Measurements from ENCODE around the gene PHIP. TPM values are rescaled to one million over a fixed set of nuclear protein-coding genes. Genes with fewer than 3 reads are reported as not detected.

PHIP gene
- total RNA-seq, 1 experiment from 2014 or later: 53.6 TPM

- Histone ChIP-seq H3K27me3 (ENCODE audit: insufficient read depth, low read length) (no peaks in the 10 kb centered on the region), H3K56ac (ENCODE audit: insufficient read length, low read depth, low read length) (no peak overlapping the region), H3T11ph (ENCODE audit: low read length) (no peak overlapping the region), H2BK15ac (ENCODE audit: low read depth, low read length) (no peak overlapping the region), H4K8ac (replicated peaks; ENCODE audit: insufficient read length, low read depth, low read length) (no peak overlapping the region), H3K23me2 (ENCODE audit: insufficient read length, low read depth, low read length, poor library complexity, severe bottlenecking) (no peaks in the 10 kb centered on the region), H4K91ac (ENCODE audit: insufficient read length, low read depth, low read length) (no peak overlapping the region), H2AFZ (ENCODE audit: low read length) (no peak overlapping the region), H2BK120ac (ENCODE audit: low read depth, low read length, poor library complexity, severe bottlenecking) (no peak overlapping the region), H3K18ac (ENCODE audit: insufficient read length, low read depth, low read length) (no peak overlapping the region), H3K4me1 (ENCODE audit: insufficient read depth, low read length) (no peaks in the 10 kb centered on the region), H2BK12ac (ENCODE audit: insufficient read length, low read depth, low read length) (no peak overlapping the region), H2BK5ac (ENCODE audit: insufficient read length, low read length) (no peak overlapping the region), H3K9me3 (ENCODE audit: control insufficient read depth, low read depth, low read length) (no peaks in the 10 kb centered on the region), H3K4me2 (ENCODE audit: insufficient read depth, insufficient read length, low read length) (no peak overlapping the region), H3K14ac (ENCODE audit: insufficient read depth, low read length) (no peak overlapping the region), H3K79me2 (ENCODE audit: insufficient read depth, low read length) (no peaks in the 10 kb centered on the region), H3K9ac (ENCODE audit: extremely low read depth, insufficient read length, low read length) (no peak overlapping the region), H2AK5ac (ENCODE audit: insufficient read length, low read length) (no peak overlapping the region), H3K79me1 (ENCODE audit: insufficient read depth, low read depth, low read length, poor library complexity, severe bottlenecking) (no peaks in the 10 kb centered on the region), H4K5ac (ENCODE audit: insufficient read length, low read depth, low read length) (no peak overlapping the region), H4K20me1 (ENCODE audit: control insufficient read depth, insufficient read depth, insufficient read length) (no peaks in the 10 kb centered on the region), H3K27ac (ENCODE audit: insufficient read length, low read depth, low read length) (no peak overlapping the region), H3K23ac (ENCODE audit: insufficient read length, low read depth, low read length) (no peak overlapping the region), H3K4ac (ENCODE audit: low read depth, low read length) (no peak overlapping the region), H2BK20ac (ENCODE audit: low read depth, low read length, poor library complexity, severe bottlenecking) (no peak overlapping the region)
- H3K4me1 Mint-ChIP-seq: no peaks in the 10 kb centered on the region
- no peak for TF ChIP-seq CTCF (conservative IDR thresholded peaks at IDR 0.05)
- no peak overlapping the region for H3K4me3 Mint-ChIP-seq
- peak overlapping the region in 1 of 3 experiments; percentile 21; a peak in 1 of 7 replicates for H3K27ac Mint-ChIP-seq
- peaks cover 3 to 4% of the 10 kb centered on the region in 2 experiments; a peak in 3 of 5 replicates for H3K9me3 Mint-ChIP-seq
- no peak for DNase-seq
- no peaks in the 10 kb centered on the region for H3K27me3 Mint-ChIP-seq (ENCODE audit: low read depth)
- peaks cover 41 to 81% (median 80%) of the 10 kb centered on the region in 3 experiments for H3K36me3 Mint-ChIP-seq (ENCODE audit: insufficient read depth in 1 of 3, low read depth in 3 of 3)
- no CpG with 5 or more reads among the region's 2 CpGs for WGBS (ENCODE audit: extremely low coverage, insufficient read length, low lambda C conversion rate)
These were observed 88.9 kb downstream of the PHIP start for GRCh38 chr6:78989191-78989590.

All from H9 (cell line).